Measurements from ENCODE around the gene JADE3. TPM values are rescaled to one million over a fixed set of nuclear protein-coding genes. Genes with fewer than 3 reads are reported as not detected.
"Not testable (repeated sequence)": the region's sequence is repeated elsewhere in the genome, so short reads cannot be mapped to it uniquely, and the experiment has no call there.

JADE3 gene
- total RNA-seq, 1 donor from 2014 or later, result 45.3 TPM

DNA sequence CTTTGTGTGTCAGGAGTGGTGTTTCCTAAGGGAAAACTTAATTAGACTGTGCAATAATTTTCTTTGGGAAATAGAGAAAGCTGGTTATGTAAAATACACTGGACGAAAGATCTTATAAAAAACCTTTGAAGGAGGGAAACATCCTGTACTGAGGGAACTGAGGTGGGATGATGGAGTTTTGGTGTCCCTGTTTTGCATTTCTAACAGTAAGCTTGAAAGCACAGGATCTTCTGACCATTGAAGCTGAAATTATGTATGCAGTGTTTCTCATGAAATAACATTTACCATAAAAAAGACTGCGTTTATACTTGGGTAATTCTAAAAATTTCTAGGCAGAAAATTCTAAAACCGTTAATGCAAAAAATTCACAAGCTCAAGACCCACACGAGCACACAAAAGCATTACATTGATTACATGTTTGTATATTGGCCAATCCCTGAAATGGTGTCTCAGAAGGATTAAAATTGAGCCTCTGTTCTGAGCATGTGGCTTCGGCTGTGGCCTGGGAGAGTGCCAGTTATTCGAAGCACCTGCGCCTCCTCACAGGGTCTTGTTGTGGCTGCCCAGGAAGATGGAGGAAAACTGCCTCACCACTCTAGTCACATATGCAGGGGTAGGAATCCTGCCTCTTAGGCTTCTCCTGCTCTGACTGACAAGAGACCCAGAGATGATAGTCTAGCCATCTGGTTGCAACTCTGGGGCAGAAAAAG, 49.5 kb downstream of the JADE3 start:
- DNase-seq, result no peak
- no peaks in the 10 kb centered on the region for H3K9me3 Mint-ChIP-seq
- ATAC-seq (ENCODE audit: low read depth), result peak; percentile 26
- intact Hi-C loops (cut with micrococcal nuclease), result loop anchor here (1.0 to 10.0 kb wide), 4 partner anchors 8 to 1207 kb away; no protein-coding TSS in a partner anchor
- peak overlapping the region; percentile 66 for H3K4me3 Mint-ChIP-seq
- POLR2A ChIA-PET, result interaction anchor here (0.7 to 3.1 kb wide), 5 partner anchors 8 to 49 kb away, joined by 3 to 21 read pairs (median 3); partner anchors contain the start of gene JADE3
- TF ChIP-seq, protein P1, sequence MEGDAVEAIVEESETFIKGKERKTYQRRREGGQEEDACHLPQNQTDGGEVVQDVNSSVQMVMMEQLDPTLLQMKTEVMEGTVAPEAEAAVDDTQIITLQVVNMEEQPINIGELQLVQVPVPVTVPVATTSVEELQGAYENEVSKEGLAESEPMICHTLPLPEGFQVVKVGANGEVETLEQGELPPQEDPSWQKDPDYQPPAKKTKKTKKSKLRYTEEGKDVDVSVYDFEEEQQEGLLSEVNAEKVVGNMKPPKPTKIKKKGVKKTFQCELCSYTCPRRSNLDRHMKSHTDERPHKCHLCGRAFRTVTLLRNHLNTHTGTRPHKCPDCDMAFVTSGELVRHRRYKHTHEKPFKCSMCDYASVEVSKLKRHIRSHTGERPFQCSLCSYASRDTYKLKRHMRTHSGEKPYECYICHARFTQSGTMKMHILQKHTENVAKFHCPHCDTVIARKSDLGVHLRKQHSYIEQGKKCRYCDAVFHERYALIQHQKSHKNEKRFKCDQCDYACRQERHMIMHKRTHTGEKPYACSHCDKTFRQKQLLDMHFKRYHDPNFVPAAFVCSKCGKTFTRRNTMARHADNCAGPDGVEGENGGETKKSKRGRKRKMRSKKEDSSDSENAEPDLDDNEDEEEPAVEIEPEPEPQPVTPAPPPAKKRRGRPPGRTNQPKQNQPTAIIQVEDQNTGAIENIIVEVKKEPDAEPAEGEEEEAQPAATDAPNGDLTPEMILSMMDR (IDR thresholded peaks at IDR 0.05), result no peak
- peak overlapping the region; percentile 90 for H3K27ac Mint-ChIP-seq
- peaks cover 89% of the 10 kb centered on the region for H3K4me1 Mint-ChIP-seq
- H3K27me3 Mint-ChIP-seq, result no peaks in the 10 kb centered on the region
- CTCF ChIA-PET, result interaction anchor here (1.2 to 2.2 kb wide), 2 partner anchors 16 to 49 kb away, joined by 3 to 6 read pairs; no protein-coding TSS in a partner anchor
- H3K36me3 Mint-ChIP-seq (ENCODE audit: low read depth), result peaks cover 3% of the 10 kb centered on the region

DNA sequence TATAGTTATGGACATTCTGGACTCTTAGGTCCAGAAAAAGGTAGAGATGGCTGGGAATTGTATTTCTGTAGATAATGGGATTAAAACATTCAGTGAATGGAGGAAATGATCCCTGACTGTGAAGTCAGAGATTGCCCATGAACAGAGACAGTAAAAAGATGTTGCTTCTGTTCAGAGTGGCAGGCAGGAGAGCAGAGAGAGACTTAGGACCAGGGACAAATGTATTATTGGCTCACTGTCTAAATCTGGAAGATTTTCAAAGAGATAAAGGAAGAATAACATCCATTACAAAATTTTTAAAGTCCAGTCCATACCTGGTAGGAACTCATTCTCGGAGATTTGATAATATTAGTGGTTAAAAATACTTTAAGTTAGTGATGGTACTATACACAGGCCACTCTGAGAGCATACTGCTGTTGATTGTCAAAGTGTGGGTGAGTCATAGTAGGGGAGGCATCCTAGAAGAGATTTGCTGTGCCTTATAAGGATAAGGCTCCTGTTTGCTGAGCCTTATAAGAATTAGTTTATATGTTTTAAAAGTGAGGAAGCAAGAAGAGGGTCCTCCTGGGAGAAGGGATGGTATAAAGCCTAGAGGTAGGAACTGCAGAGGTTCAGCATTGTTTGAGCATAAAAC, 53.0 kb downstream of the JADE3 start:
- peak; percentile 48 for ATAC-seq (ENCODE audit: low read depth)
- POLR2A ChIA-PET, result no interaction called here
- intact Hi-C loops (cut with micrococcal nuclease), result loop anchor here (5.0 to 10.0 kb wide), 4 partner anchors 33 to 1210 kb away; partner anchors contain the start of gene CHST7
- peaks cover 92% of the 10 kb centered on the region for H3K4me1 Mint-ChIP-seq
- DNase-seq, result no peak
- H3K36me3 Mint-ChIP-seq (ENCODE audit: low read depth), result peaks cover 3% of the 10 kb centered on the region
- TF ChIP-seq, protein P1 (IDR thresholded peaks at IDR 0.05), result no peak
- H3K9me3 Mint-ChIP-seq, result no peaks in the 10 kb centered on the region
- H3K27me3 Mint-ChIP-seq, result no peaks in the 10 kb centered on the region
- peak overlapping the region; percentile 93 for H3K27ac Mint-ChIP-seq
- peak overlapping the region; percentile 28 for H3K4me3 Mint-ChIP-seq
- CTCF ChIA-PET, result interaction anchor here (1.4 kb wide), 1 partner anchor 12 kb away, joined by 4 read pairs; no protein-coding TSS in a partner anchor

DNA sequence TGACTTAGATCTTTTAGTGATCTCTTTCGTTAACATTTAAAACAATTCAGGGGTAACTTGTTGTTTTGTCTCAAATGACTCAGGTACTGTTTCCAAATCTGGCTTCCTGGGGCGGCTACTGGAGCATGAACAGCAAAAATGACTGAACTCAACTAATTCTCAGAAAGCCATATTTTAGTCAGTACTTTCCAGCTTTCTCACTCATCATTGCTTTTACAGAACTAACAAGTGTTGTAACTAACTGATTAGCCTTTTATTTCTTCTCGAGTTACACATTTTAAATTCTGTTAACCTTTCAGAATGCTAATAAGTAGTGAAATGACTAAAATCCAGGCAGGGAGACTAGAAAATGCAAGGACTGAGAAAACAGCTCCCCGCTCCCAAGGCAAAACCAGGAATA, 55.3 kb downstream of the JADE3 start:
- DNase-seq (no peak), ATAC-seq (ENCODE audit: low read depth) (peak; percentile 54)
- ChIA-PET POLR2A (interaction anchor here (3.4 kb wide), 1 partner anchor 55 kb away, joined by 22 read pairs; the partner anchor contains the start of gene JADE3), CTCF (interaction anchor here (1.0 to 1.1 kb wide), 2 partner anchors 54 to 63 kb away, joined by 3 to 4 read pairs; no protein-coding TSS in a partner anchor)
- Mint-ChIP-seq H3K36me3 (ENCODE audit: low read depth) (peaks cover 3% of the 10 kb centered on the region), H3K27ac (peak overlapping the region; percentile 93), H3K4me1 (peaks cover 82% of the 10 kb centered on the region), H3K27me3 (no peaks in the 10 kb centered on the region), H3K4me3 (peak overlapping the region; percentile 70), H3K9me3 (no peaks in the 10 kb centered on the region)
- intact Hi-C loops (cut with micrococcal nuclease), result loop anchor here (1.0 to 10.0 kb wide), 5 partner anchors 14 to 1213 kb away; partner anchors contain the start of gene CHST7
- TF ChIP-seq, protein P1 (IDR thresholded peaks at IDR 0.05), result no peak

DNA sequence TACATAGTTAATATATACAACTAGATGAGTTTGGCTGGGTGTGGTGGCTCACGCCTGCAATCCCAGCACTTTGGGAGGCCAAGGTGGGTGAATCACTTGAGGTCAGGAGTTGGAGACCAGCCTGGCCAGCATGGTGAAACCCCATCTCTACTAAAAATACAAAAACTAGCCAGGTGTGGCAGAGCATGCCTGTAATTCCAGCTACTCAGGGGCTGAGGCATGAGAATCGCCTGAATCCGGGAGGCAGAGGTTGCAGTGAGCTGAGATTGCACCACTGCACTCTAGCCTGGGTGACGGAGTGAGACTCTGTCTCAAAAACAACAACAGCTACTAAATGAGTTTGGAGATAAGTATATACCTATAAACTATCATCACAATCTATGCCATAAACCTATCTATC, 64.8 kb downstream of the JADE3 start:
- H3K27me3 Mint-ChIP-seq; ATAC-seq (ENCODE audit: low read depth); H3K36me3 Mint-ChIP-seq (ENCODE audit: low read depth); DNase-seq; H3K9me3 Mint-ChIP-seq; H3K4me3 Mint-ChIP-seq; intact Hi-C loops (cut with micrococcal nuclease); H3K27ac Mint-ChIP-seq: not testable (repeated sequence)
- ChIA-PET CTCF (interaction anchor here (1.1 to 3.7 kb wide), 4 partner anchors 11 to 85 kb away, joined by 3 to 27 read pairs (median 11); partner anchors contain the start of gene JADE3), POLR2A (interaction anchor here (2.0 kb wide), 1 partner anchor 64 kb away, joined by 11 read pairs; the partner anchor contains the start of gene JADE3)
- peaks cover 49% of the 10 kb centered on the region for H3K4me1 Mint-ChIP-seq
